HG02623 (cell line): ENCODE results near the gene SMIM36.
"Not testable (repeated sequence)": the region's sequence is repeated elsewhere in the genome, so short reads cannot be mapped to it uniquely, and the experiment has no call there.

Experiments used
- ATAC-seq: cut with Tn5 transposase; IDR thresholded peaks from one replicate; pipeline ENCODE4 v1.9.1; 2021; ENCODE audit warnings: moderate library complexity; ENCODE audit not compliant: unreplicated experiment

Gene SMIM36

GRCh38 chr17:55417411-55418268 is 93.6 kb downstream of the SMIM36 start:
- no peak for ATAC-seq

- no peak for ATAC-seq
These were observed 94.7 kb downstream of the SMIM36 start for GRCh38 chr17:55416470-55417052.

GRCh38 chr17:55416000-55416399 is 95.3 kb downstream of the SMIM36 start:
- no peak for ATAC-seq

- ATAC-seq: no peak
These were observed 96.3 kb downstream of the SMIM36 start for GRCh38 chr17:55414983-55415382.

- ATAC-seq: no peak
These were observed 97.3 kb downstream of the SMIM36 start for GRCh38 chr17:55413825-55414489.

GRCh38 chr17:55411463-55411855 is 99.8 kb downstream of the SMIM36 start:
- ATAC-seq: no peak

GRCh38 chr17:55410722-55411462 is 100.4 kb downstream of the SMIM36 start:
- no peak for ATAC-seq

- ATAC-seq: no peak
These were observed 102.0 kb downstream of the SMIM36 start for GRCh38 chr17:55409030-55409800.

- ATAC-seq: no peak
These were observed 103.3 kb downstream of the SMIM36 start for GRCh38 chr17:55407641-55408566.

GRCh38 chr17:55405600-55405999 is 105.7 kb downstream of the SMIM36 start:
- ATAC-seq: no peak

GRCh38 chr17:55404197-55404596 is 107.1 kb downstream of the SMIM36 start:
- not testable (repeated sequence) for ATAC-seq

- ATAC-seq: no peak
These were observed 108.9 kb downstream of the SMIM36 start for GRCh38 chr17:55402374-55402773.
